ENCODE data around the gene COX6B2. TPM values are rescaled to one million over a fixed set of nuclear protein-coding genes. Genes with fewer than 3 reads are reported as not detected.

The COX6B2 gene
- total RNA-seq, 4 donors from 2014 or later: 4.0 to 58.7 (median 21.0) TPM

DNA sequence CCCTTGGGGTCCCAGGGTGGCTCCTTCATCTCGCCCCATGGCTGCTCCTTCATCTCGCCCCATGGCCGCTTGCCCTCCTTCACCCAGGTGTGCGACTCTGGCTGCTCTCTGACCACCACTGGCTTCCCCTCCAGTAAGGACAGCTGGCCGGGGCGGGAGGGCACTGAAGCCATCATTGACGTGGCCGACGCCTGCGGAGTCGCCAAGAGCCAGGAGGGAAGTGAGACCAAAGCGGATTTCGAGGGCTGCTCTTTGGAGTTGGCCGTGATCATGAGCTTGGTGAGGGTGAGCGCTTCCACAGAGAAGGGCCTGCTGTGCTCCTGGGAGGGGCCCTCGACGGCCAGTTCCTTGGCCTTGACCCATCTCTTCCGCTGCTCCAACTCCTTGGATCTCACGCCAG is 4.0 kb upstream of the COX6B2 start:
- Histone ChIP-seq H3K9me3 (no peaks in the 10 kb centered on the region), H3K27ac (no peak overlapping the region), H3K27me3 (peaks cover 39% of the 10 kb centered on the region), H3K4me1 (peaks cover 8 to 18% (median 13%) of the 10 kb centered on the region in 4 donors), H3K4me3 (no peak overlapping the region), H3K36me3 (no peaks in the 10 kb centered on the region)
- 96% methylated on average over 19 of the region's 19 CpGs; no CpG with 5 or more reads in 1 of the 2 donors for WGBS, 2 donors (ENCODE audit: low coverage in 1 of 2)
- intact Hi-C loops (cut with DNase I; ENCODE audit: low total_unique reads) (no loop called here), in situ Hi-C loops (cut with MboI; ENCODE audit: low pct_ligation_motif_present in 1 of 4, low pct_unique_long_range_greater_than_20kb in 1 of 4, low sequenced_read_pairs in 3 of 4) (no loop called here)
- DNase-seq: no peak
- TF ChIP-seq EP300 (IDR thresholded peaks at IDR 0.05; ENCODE audit: low read depth) (no peak), POLR2AphosphoS5 (IDR thresholded peaks at IDR 0.05) (no peak), POLR2A (IDR thresholded peaks at IDR 0.05) (no peak)
- TF ChIP-seq, protein P1, sequence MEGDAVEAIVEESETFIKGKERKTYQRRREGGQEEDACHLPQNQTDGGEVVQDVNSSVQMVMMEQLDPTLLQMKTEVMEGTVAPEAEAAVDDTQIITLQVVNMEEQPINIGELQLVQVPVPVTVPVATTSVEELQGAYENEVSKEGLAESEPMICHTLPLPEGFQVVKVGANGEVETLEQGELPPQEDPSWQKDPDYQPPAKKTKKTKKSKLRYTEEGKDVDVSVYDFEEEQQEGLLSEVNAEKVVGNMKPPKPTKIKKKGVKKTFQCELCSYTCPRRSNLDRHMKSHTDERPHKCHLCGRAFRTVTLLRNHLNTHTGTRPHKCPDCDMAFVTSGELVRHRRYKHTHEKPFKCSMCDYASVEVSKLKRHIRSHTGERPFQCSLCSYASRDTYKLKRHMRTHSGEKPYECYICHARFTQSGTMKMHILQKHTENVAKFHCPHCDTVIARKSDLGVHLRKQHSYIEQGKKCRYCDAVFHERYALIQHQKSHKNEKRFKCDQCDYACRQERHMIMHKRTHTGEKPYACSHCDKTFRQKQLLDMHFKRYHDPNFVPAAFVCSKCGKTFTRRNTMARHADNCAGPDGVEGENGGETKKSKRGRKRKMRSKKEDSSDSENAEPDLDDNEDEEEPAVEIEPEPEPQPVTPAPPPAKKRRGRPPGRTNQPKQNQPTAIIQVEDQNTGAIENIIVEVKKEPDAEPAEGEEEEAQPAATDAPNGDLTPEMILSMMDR (IDR thresholded peaks at IDR 0.05): no peak

DNA sequence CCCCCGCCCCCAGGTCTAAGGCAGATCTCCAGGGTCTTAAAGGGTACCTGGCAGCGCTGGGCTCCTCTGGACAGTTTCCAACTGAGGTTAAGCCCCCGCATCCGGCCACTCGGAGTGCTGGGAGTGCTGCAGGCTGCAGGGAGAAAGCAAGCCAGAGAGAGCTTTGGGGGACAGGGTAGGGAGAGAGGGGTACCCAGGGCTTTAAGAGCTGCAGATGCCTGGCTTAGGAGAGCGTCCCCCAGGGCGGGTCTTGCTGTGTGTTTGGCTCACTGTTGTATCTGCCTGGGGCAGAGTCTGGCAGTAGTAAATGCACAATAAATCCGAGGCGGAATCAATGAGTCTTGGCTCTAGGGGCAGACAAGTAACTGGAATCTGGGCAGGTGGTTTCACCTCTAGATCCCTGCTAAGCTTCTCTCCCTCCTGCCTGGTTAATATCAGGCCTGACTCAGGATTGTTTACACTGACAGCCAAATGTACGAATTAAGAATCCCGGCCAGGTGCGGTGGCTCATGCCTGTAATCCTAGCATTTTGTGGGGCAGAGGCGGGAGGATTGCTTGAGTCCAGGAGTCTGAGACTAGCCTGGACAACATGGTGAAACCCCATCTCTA is 798 bp upstream of the COX6B2 start:
- WGBS, 2 donors (ENCODE audit: low coverage in 1 of 2): 27% methylated on average over 8 of the region's 13 CpGs; no CpG with 5 or more reads in 1 of the 2 donors
- intact Hi-C loops (cut with DNase I; ENCODE audit: low total_unique reads): no loop called here

DNA sequence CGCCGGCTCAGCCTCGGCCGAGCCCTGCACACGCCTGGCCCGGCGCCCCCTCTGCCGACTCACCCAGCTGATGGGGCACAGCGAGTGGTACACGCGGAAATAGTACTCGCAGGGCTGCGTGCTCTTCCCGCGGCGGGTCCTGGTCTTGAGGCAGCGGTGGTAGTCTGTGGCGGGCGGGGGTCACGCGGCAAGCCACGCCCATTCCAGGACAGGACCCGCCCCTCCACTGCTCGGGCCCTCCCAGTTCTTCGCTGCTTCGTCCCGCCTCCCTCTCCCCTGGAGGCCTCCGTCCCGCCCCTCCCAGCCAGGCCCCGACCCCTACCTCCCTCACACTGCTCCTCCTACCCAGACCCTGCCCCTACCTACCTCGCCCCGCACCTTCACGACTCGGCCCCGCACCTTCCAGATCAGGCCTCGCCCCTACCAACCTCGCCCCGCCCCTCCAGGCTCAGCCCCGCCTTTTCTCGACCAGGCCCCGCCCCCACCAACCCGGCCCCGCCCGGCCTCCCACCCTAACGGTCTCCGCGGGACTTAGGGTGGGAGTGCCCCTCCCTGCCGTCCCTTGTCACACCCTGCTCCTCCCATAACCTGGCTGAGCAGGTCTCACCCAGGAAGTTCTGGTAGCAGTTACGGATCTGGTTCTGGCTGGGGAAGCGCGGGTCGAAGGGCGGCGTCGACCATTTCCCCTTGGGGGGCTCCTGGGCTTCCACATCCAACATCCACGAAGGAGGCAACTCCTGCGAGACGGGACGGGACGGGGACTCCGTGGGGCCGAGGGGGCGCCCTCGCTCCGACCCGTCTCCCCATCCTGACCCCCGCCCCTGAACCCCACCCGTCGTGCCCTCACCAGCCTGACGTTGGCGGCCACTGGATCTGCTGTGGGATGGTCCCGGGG is 469 bp downstream of the COX6B2 start:
- in situ Hi-C loops (cut with MboI; ENCODE audit: low pct_ligation_motif_present in 1 of 4, low pct_unique_long_range_greater_than_20kb in 1 of 4, low sequenced_read_pairs in 3 of 4): no loop called here
- 1% methylated on average over 30 of the region's 72 CpGs; no CpG with 5 or more reads in 1 of the 2 donors for WGBS, 2 donors (ENCODE audit: low coverage in 1 of 2)
- intact Hi-C loops (cut with DNase I; ENCODE audit: low total_unique reads): no loop called here
- peak; percentile 86 for DNase-seq
- H3K27ac ChIP-seq: peak overlapping the region in 3 of 4 donors; percentile 1 to 64 (median 50)
- H3K4me3 ChIP-seq: peak overlapping the region; percentile 1 to 50 (median 27)
- peaks cover 17 to 39% (median 19%) of the 10 kb centered on the region in 4 donors for H3K4me1 ChIP-seq
- H3K36me3 ChIP-seq: no peaks in the 10 kb centered on the region
- TF ChIP-seq, protein P1 (IDR thresholded peaks at IDR 0.05): no peak
- TF ChIP-seq EP300 (IDR thresholded peaks at IDR 0.05; ENCODE audit: low read depth) (no peak), POLR2AphosphoS5 (IDR thresholded peaks at IDR 0.05) (peak; percentile 41 to 61 (median 60)), POLR2A (IDR thresholded peaks at IDR 0.05) (peak; percentile 55)
- peaks cover 63% of the 10 kb centered on the region for H3K27me3 ChIP-seq
- H3K9me3 ChIP-seq: no peaks in the 10 kb centered on the region

More for the DNA sequence above, 798 bp upstream of the COX6B2 start:
- no peak for TF ChIP-seq POLR2AphosphoS5 (IDR thresholded peaks at IDR 0.05)
- TF ChIP-seq, protein P1 (IDR thresholded peaks at IDR 0.05): no peak
- TF ChIP-seq EP300 (IDR thresholded peaks at IDR 0.05; ENCODE audit: low read depth): no peak
- no peak for TF ChIP-seq POLR2A (IDR thresholded peaks at IDR 0.05)
- Histone ChIP-seq H3K27ac (no peak overlapping the region), H3K9me3 (no peaks in the 10 kb centered on the region), H3K4me3 (no peak overlapping the region), H3K36me3 (no peaks in the 10 kb centered on the region), H3K27me3 (peaks cover 63% of the 10 kb centered on the region), H3K4me1 (peaks cover 17 to 39% (median 19%) of the 10 kb centered on the region in 4 donors)
- in situ Hi-C loops (cut with MboI; ENCODE audit: low pct_ligation_motif_present in 1 of 4, low pct_unique_long_range_greater_than_20kb in 1 of 4, low sequenced_read_pairs in 3 of 4): no loop called here
- no peak for DNase-seq

DNA sequence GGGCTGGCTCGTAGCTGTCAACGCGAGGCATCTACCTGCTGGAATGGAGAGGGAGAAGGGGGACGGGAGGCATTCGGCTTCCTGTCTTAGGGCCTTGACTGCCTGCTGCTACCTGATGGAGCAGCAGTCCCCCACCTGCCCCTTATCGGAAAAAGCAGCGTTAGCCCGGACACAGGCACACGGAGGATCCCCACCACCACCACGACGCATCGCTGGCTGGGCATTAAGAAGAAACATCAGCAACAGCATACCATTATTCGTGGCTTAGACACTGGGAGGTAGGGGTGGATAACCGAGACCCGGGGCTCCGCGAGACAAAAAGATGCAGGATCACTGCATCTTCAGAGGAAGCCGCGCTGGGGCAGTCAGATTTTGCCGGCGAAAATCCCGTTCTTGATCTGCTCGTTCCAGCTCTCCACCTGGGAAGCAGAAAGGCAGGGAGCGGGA is 1.1 kb downstream of the COX6B2 start:
- DNase-seq: no peak
- Histone ChIP-seq H3K4me1 (peaks cover 17 to 39% (median 19%) of the 10 kb centered on the region in 4 donors), H3K36me3 (no peaks in the 10 kb centered on the region), H3K4me3 (peak overlapping the region; percentile 1 to 50 (median 27)), H3K27me3 (peaks cover 63% of the 10 kb centered on the region), H3K27ac (peak overlapping the region in 3 of 4 donors; percentile 1 to 64 (median 50)), H3K9me3 (no peaks in the 10 kb centered on the region)
- in situ Hi-C loops (cut with MboI; ENCODE audit: low pct_ligation_motif_present in 1 of 4, low pct_unique_long_range_greater_than_20kb in 1 of 4, low sequenced_read_pairs in 3 of 4): no loop called here
- TF ChIP-seq EP300 (IDR thresholded peaks at IDR 0.05; ENCODE audit: low read depth) (no peak), POLR2A (IDR thresholded peaks at IDR 0.05) (no peak), POLR2AphosphoS5 (IDR thresholded peaks at IDR 0.05) (no peak)
- TF ChIP-seq, protein P1 (IDR thresholded peaks at IDR 0.05): no peak
- 5% methylated on average over 23 of the region's 24 CpGs; no CpG with 5 or more reads in 1 of the 2 donors for WGBS, 2 donors (ENCODE audit: low coverage in 1 of 2)
- intact Hi-C loops (cut with DNase I; ENCODE audit: low total_unique reads): no loop called here
